Measurements from ENCODE around the gene TMF1. TPM values are rescaled to one million over a fixed set of nuclear protein-coding genes. Genes with fewer than 3 reads are reported as not detected.
A peak's percentile ranks its signal among the peaks of the same experiment; 100 is the strongest.

TMF1 gene
- total RNA-seq, 1 experiment from 2014 or later = 50.2 TPM

DNA sequence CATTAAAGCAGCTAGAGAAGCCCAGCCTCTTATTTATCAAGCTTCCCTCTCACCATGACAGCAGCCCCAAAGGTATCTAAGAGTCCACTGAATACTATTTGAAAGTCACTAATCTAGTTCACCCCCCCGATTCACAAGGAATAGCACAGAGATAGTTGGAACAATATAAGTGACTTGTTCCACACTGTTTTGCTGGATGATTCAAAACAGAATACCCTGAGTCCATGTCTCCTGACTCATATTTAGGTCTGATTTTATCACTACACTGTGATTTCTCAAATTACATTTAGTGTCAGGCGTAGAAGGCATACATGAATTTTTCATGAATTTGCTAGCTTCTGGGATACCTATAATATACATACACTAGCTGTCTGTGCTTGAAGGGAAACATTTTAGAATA, 20.0 kb downstream of the TMF1 start:
- H3K36me3 Mint-ChIP-seq (ENCODE audit: insufficient read depth, unreplicated experiment) = peaks cover 93% of the 10 kb centered on the region
- no peaks in the 10 kb centered on the region for H3K9me3 Mint-ChIP-seq (ENCODE audit: unreplicated experiment)
- no peak overlapping the region for H3K4me3 Mint-ChIP-seq (ENCODE audit: unreplicated experiment)
- no peaks in the 10 kb centered on the region for H3K27me3 Mint-ChIP-seq (ENCODE audit: insufficient read depth, unreplicated experiment)
- ChIA-PET POLR2A (interaction anchor here (0.6 to 1.0 kb wide), 3 partner anchors 19 to 650 kb away, joined by 3 read pairs; partner anchors contain the start of gene EOGT), CTCF (interaction anchor here (0.7 to 1.3 kb wide), 5 partner anchors 9 to 42 kb away, joined by 3 to 5 read pairs (median 3); no protein-coding TSS in a partner anchor)
- H3K4me1 Mint-ChIP-seq (ENCODE audit: insufficient read depth, unreplicated experiment) = no peaks in the 10 kb centered on the region
- no peak for DNase-seq (ENCODE audit: unreplicated experiment)
- no peak for TF ChIP-seq CTCF (IDR thresholded peaks at IDR 0.05; ENCODE audit: unreplicated experiment)
- no TSS peak for BruUV-seq (replicated peaks)
- no peak overlapping the region for H3K27ac Mint-ChIP-seq (ENCODE audit: low read depth, unreplicated experiment)
- intact Hi-C loops (cut with micrococcal nuclease) = no loop called here

- Mint-ChIP-seq H3K36me3 (ENCODE audit: insufficient read depth, unreplicated experiment) (peaks cover 90% of the 10 kb centered on the region), H3K27me3 (ENCODE audit: insufficient read depth, unreplicated experiment) (no peaks in the 10 kb centered on the region), H3K9me3 (ENCODE audit: unreplicated experiment) (no peaks in the 10 kb centered on the region), H3K4me1 (ENCODE audit: insufficient read depth, unreplicated experiment) (no peaks in the 10 kb centered on the region), H3K27ac (ENCODE audit: low read depth, unreplicated experiment) (no peak overlapping the region), H3K4me3 (ENCODE audit: unreplicated experiment) (no peak overlapping the region)
- ChIA-PET POLR2A (interaction anchor here (0.6 to 1.0 kb wide), 3 partner anchors 18 to 650 kb away, joined by 3 read pairs; partner anchors contain the start of gene EOGT), CTCF (no interaction called here)
- no peak for TF ChIP-seq CTCF (IDR thresholded peaks at IDR 0.05; ENCODE audit: unreplicated experiment)
- intact Hi-C loops (cut with micrococcal nuclease) = no loop called here
- DNase-seq (ENCODE audit: unreplicated experiment) = no peak
- BruUV-seq (replicated peaks) = no TSS peak
Observed at GRCh38 chr3:69031635-69032034, 20.5 kb downstream of the TMF1 start.

DNA sequence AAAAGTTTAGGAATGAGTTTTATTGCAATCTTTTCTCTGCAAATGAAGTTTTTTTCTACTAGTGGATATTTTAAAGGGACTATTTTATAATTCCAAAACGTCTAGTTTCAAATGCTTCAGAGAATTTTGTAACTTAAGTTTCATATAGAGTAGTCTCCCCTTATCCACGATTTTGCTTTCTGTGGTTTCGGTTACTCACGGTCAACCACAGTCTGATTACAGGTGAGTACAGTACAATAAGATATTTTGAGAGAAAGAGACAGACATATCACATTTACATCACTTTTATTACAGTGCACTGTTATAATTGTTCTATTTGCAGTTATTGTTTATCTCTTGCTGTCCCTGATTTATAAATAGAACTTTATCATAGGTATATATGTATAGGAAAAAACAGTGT, 31.3 kb downstream of the TMF1 start:
- TF ChIP-seq CTCF (IDR thresholded peaks at IDR 0.05; ENCODE audit: unreplicated experiment) = no peak
- Mint-ChIP-seq H3K36me3 (ENCODE audit: insufficient read depth, unreplicated experiment) (peaks cover 52% of the 10 kb centered on the region), H3K9me3 (ENCODE audit: unreplicated experiment) (no peaks in the 10 kb centered on the region), H3K27me3 (ENCODE audit: insufficient read depth, unreplicated experiment) (no peaks in the 10 kb centered on the region), H3K27ac (ENCODE audit: low read depth, unreplicated experiment) (no peak overlapping the region), H3K4me1 (ENCODE audit: insufficient read depth, unreplicated experiment) (peaks cover 5% of the 10 kb centered on the region), H3K4me3 (ENCODE audit: unreplicated experiment) (no peak overlapping the region)
- DNase-seq (ENCODE audit: unreplicated experiment) = no peak
- CTCF ChIA-PET = interaction anchor here (0.6 to 1.7 kb wide), 7 partner anchors 8 to 286 kb away, joined by 3 to 12 read pairs (median 3); partner anchors contain the start of gene EOGT
- no TSS peak for BruUV-seq (replicated peaks)
- POLR2A ChIA-PET = no interaction called here
- intact Hi-C loops (cut with micrococcal nuclease) = no loop called here

DNA sequence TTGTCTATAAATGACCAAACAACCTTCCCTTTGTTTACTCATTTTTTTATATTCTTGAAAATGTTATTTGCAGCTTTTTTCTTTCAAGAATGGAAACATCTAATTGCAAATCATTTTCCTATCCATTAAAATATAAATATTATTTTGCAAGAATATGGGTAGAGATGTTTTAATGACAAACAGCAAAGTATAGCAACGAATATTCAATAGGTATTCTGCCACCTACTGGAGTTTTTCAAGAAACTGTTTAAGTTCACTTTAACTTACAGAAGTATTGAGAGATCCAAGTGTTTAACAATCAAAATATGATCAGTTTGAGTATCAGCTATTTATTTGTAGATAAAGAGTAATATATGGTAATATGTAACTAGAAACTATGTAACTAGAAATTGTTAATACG, 31.7 kb downstream of the TMF1 start:
- DNase-seq (ENCODE audit: unreplicated experiment) = no peak
- ChIA-PET CTCF (interaction anchor here (0.9 to 1.7 kb wide), 5 partner anchors 9 to 34 kb away, joined by 3 to 5 read pairs (median 4); no protein-coding TSS in a partner anchor), POLR2A (no interaction called here)
- Mint-ChIP-seq H3K27me3 (ENCODE audit: insufficient read depth, unreplicated experiment) (no peaks in the 10 kb centered on the region), H3K4me1 (ENCODE audit: insufficient read depth, unreplicated experiment) (peaks cover 7% of the 10 kb centered on the region), H3K9me3 (ENCODE audit: unreplicated experiment) (no peaks in the 10 kb centered on the region), H3K4me3 (ENCODE audit: unreplicated experiment) (no peak overlapping the region), H3K36me3 (ENCODE audit: insufficient read depth, unreplicated experiment) (peaks cover 48% of the 10 kb centered on the region), H3K27ac (ENCODE audit: low read depth, unreplicated experiment) (no peak overlapping the region)
- intact Hi-C loops (cut with micrococcal nuclease) = no loop called here
- TF ChIP-seq CTCF (IDR thresholded peaks at IDR 0.05; ENCODE audit: unreplicated experiment) = peak; percentile 30
- TSS peak; percentile 6 for BruUV-seq (replicated peaks)

Measured in MCF 10A (cell line).